Epithelial cell of esophagus (primary cell): ENCODE data around the gene USP25.
"Not testable (repeated sequence)": the region's sequence is repeated elsewhere in the genome, so short reads cannot be mapped to it uniquely, and the experiment has no call there.

Source experiments
- DNase-seq: peaks from one replicate; pipeline ENCODE4 v3.0.0; 2010; ENCODE audit warnings: low read depth
- H3K4me3 ChIP-seq: 2 replicates; pipeline ENCODE4 v1.5.1; 2011; ENCODE audit warnings: mild to moderate bottlenecking, low read length, control low read depth
- TF ChIP-seq, protein P1 (sequence below): IDR thresholded peaks from 2 replicates; pipeline ENCODE4 v1.5.1; 2011; ENCODE audit warnings: low read depth, mild to moderate bottlenecking, low read length, control low read depth, inconsistent platforms; ENCODE audit not compliant: insufficient read depth; ENCODE audit errors: missing control alignments

USP25 gene

GRCh38 chr21:15730484-15731242, 881 bp downstream of the USP25 start:
- peak overlapping the region; percentile 81 for H3K4me3 ChIP-seq
- TF ChIP-seq, protein P1, sequence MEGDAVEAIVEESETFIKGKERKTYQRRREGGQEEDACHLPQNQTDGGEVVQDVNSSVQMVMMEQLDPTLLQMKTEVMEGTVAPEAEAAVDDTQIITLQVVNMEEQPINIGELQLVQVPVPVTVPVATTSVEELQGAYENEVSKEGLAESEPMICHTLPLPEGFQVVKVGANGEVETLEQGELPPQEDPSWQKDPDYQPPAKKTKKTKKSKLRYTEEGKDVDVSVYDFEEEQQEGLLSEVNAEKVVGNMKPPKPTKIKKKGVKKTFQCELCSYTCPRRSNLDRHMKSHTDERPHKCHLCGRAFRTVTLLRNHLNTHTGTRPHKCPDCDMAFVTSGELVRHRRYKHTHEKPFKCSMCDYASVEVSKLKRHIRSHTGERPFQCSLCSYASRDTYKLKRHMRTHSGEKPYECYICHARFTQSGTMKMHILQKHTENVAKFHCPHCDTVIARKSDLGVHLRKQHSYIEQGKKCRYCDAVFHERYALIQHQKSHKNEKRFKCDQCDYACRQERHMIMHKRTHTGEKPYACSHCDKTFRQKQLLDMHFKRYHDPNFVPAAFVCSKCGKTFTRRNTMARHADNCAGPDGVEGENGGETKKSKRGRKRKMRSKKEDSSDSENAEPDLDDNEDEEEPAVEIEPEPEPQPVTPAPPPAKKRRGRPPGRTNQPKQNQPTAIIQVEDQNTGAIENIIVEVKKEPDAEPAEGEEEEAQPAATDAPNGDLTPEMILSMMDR = no peak
- peak; percentile 24 for DNase-seq

DNA sequence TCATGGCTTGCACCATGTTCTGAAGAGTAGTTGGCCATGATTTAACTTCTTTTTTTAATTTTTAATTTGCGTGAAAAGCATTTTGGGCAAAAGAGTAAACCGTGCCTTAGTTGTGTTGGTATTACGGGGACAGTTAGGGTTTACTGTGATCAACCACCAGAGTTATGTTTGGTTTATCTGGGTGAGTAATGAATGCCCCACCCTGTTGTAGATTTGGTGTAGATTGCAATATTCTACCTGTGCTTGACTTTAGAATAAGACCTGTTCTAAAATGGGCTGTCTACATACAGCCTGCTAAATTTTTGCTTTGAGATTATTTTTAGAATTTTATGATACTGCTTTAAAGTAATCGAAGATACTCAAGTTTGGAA, 1.4 kb downstream of the USP25 start:
- peak; percentile 70 for DNase-seq
- TF ChIP-seq, protein P1 = no peak
- H3K4me3 ChIP-seq = peak overlapping the region; percentile 81

DNA sequence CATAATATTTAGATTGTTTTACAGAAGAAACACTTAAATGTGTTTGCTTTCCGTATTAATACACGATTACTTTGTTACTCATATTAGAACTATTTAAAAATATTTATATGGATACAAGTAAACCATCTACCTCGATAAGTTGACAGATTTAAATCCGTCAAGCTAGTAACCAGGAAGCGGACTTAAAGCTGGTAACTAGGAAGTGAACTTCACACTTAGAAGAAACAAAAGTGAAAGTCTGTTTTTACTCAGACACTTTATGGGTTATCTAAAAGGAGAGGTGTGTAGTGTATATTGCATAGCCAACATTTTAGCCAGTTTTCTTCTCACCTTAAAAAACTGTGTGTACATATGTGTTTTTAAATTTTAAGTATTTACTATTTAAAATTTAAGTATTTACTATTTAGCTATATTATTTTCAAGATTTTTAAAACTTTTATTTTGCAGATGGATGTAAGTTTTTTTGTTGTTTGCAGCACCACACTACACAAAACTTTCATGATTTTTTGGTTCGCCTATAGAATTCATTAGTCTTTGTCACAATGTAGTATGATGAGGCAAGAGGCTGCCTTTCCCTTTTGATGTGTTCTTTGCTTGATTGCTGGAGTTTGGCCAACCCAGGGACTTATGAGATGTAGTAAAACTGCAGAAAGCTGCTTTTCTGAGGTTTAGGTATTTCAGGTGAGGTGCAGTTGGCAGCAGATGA, 2.7 kb downstream of the USP25 start:
- peak; percentile 63 for DNase-seq
- TF ChIP-seq, protein P1 = no peak
- H3K4me3 ChIP-seq = peak overlapping the region; percentile 81

- no peak for DNase-seq
- H3K4me3 ChIP-seq = peak overlapping the region; percentile 81
- TF ChIP-seq, protein P1 = no peak
Measured at GRCh38 chr21:15732996-15733329, 3.2 kb downstream of the USP25 start.

GRCh38 chr21:15735409-15735808, 5.6 kb downstream of the USP25 start:
- DNase-seq = no peak
- H3K4me3 ChIP-seq = no peak overlapping the region
- TF ChIP-seq, protein P1 = no peak

GRCh38 chr21:15735931-15736330, 6.1 kb downstream of the USP25 start:
- not testable (repeated sequence) for H3K4me3 ChIP-seq

GRCh38 chr21:15738779-15739178, 9.0 kb downstream of the USP25 start:
- not testable (repeated sequence) for DNase-seq, H3K4me3 ChIP-seq

More at GRCh38 chr21:15735931-15736330, 6.1 kb downstream of the USP25 start:
- DNase-seq = not testable (repeated sequence)

- no peak for DNase-seq
- TF ChIP-seq, protein P1 = no peak
Measured at GRCh38 chr21:15740383-15740782, 10.6 kb downstream of the USP25 start.

More at GRCh38 chr21:15740383-15740782, 10.6 kb downstream of the USP25 start:
- no peak overlapping the region for H3K4me3 ChIP-seq
